ENCODE results near the gene TNC. TPM values are rescaled to one million over a fixed set of nuclear protein-coding genes. Genes with fewer than 3 reads are reported as not detected.

The TNC gene
- polyA plus RNA-seq, 5 donors, result 60.8 to 131 (median 83.7) TPM

DNA sequence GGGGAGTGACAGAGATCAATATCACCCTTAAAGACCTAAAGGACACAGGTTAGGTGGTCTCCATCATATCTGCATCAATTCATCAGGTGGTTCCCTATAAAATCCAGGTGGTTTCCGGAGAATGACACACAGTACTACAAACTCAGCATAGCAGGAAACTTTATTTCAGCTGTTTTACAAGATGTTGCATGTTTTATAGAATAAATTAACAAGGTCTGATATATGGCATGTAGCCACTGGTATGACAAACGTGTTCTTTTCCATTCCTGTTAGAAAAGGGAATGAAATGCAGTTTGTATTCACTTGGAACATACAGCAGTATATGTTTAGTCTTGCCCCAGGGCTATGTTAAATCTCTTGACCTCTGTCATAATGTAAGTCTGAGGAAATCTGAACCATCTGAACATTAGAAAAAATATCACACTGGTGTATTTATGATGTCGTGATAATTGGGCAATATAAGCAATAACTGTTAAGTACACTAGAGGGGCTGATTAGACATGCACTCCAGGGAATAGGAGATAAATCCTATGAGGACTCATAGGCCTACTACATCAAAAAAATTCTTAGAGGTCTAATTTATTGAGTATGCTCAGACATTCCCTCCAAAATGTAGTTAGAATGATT lies 145.3 kb downstream of the TNC start:
- DNase-seq, result no peak

Other genes starting within 250 kb of the TNC start
- 10 to 100 TPM in 2 of 5 donors, 1 to 10 TPM in 3; 4.8 to 20.3 (median 9.5) TPM for gene TNFSF8, start 187.6 kb downstream of the TNC start, polyA plus RNA-seq (ENCODE audit: insufficient read depth in 1 of 5, insufficient read length in 5 of 5, low replicate concordance in 1 of 5)

Measured in right lung (tissue), 5 donors.